Stimulated activated CD8-positive, alpha-beta memory T cell treated with anti-CD3 and anti-CD28 coated beads, Interleukin-12 subunit alpha, Interleukin-12 subunit beta, amount 100 ng/mL, for 24 hours (primary cell): ENCODE data around the gene MPHOSPH8.
"Not testable (repeated sequence)": the region's sequence is repeated elsewhere in the genome, so short reads cannot be mapped to it uniquely, and the experiment has no call there.

Source experiments
- DNase-seq: peaks from one replicate; pipeline ENCODE4 v3.0.0-alpha.2; 2020; ENCODE audit errors: extremely low read depth

MPHOSPH8 gene

DNA sequence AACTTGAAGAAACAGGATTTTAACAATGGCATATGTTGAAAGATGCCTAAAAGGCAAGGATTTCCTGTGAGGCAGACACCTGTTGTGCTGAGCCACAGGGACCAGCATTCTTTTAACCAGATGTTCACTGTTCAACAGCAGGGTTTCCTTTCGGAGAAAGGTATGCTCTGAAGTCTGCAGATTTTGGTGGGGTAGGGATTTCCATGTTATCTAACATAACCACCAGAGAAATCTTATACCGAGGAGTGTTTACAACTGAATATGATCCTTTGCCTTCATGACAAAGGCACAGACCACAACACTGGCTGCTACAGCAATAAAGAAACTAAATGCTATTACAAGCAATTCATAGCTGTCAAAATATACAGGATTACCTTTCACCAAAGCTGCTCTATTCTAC, 48.1 kb downstream of the MPHOSPH8 start:
- no peak for DNase-seq

DNA sequence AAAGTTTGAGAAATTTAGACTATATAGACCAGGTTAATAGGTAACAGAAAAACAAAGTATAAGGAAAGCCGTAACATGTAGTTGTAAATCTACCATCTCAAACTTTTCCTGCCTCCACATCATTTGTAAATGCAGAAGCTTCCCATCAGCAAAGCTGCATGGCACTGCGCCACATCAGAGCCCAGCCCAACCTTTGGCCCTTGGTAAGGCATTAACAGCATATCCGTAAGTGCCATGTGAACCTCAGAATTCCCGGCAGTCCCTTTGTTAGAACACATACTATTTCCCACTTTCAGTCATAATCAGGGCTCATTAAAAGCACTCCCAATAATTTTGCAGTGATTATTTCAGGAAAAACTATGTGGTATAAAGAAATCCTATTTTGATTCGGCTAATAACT, 51.6 kb downstream of the MPHOSPH8 start:
- no peak for DNase-seq

- DNase-seq, result no peak
Observed at GRCh38 chr13:19685437-19685836, 52.0 kb downstream of the MPHOSPH8 start.

GRCh38 chr13:19691447-19691846, 58.0 kb downstream of the MPHOSPH8 start:
- not testable (repeated sequence) for DNase-seq

DNA sequence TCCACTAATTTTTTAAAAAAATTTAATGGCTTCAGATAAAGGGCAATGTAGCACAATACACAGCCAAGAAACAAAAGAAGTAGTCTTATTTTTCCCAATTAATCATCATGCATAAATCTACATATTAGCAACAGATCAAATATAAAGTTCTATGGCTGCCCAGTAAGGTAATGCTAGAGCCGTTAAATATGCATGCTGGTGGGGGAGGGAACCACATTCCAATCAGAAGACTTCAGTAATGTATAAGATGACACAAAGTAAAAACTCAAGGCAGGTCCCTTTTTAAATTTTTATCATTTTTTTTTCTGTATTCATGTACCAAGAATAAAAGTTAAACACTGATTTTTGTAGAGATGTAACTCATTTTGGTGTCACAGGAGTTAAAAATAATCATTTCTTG, 62.0 kb downstream of the MPHOSPH8 start:
- DNase-seq, result no peak

GRCh38 chr13:19695829-19696228, 62.4 kb downstream of the MPHOSPH8 start:
- no peak for DNase-seq

DNA sequence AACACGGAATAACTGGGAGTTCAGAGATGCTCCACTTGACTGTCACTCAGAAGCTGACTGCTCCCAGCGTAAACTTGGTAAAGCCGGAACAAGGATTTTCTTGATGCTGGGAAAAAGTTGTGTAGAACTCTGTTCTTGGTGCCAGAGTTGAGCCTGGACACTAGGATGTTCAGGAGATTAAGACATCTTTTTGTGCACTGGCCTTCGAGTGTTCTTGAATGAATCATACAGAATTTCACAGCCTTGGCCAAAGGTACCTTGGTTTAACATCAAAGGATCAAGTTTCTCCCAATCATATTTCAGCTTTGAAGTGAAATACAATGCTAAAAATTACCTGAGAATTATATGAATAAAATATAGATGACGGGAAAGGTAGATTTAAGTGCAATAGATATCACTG, 67.5 kb downstream of the MPHOSPH8 start:
- not testable (repeated sequence) for DNase-seq

DNA sequence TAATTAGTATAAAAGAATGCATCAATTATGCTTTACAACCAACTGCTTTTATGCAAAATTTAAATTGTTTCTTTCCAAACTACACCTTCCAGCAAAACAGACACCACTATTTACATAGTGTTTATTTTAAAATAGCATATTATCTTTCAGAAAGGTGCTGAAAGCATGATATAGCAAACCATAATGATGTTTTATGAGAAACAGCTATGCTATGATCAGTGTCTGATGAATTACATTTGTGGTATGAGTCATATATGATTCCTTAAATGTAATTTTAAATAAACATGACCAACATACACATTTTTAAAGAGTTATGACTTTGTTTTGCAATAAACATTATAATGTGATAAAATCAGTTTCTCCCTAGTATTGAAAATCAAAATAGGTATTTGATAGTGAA, 68.2 kb downstream of the MPHOSPH8 start:
- DNase-seq, result not testable (repeated sequence)

- DNase-seq, result not testable (repeated sequence)
Observed at GRCh38 chr13:19704256-19704655, 70.8 kb downstream of the MPHOSPH8 start.

DNA sequence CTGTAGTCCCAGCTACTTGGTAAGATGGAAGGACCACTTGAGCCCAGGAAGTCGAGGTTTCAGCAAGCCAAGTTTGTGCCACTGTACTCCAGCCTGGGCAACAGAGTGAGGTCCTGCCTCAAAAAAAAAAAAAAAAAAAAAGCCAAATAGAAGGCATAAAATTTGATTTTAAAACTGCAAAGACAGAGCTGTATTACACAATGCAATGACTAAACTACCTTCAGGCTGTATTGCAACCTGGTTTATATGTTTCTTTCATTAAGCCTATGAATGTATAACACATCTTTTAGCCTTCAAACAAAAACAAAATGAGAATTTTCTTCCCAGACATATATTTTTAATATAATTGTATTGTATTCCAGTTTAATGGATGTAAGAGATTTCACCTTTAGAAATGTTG, 75.6 kb downstream of the MPHOSPH8 start:
- not testable (repeated sequence) for DNase-seq

- DNase-seq, result not testable (repeated sequence)
Observed at GRCh38 chr13:19709782-19710181, 76.3 kb downstream of the MPHOSPH8 start.

GRCh38 chr13:19713186-19713965, 79.9 kb downstream of the MPHOSPH8 start:
- DNase-seq, result no peak

DNA sequence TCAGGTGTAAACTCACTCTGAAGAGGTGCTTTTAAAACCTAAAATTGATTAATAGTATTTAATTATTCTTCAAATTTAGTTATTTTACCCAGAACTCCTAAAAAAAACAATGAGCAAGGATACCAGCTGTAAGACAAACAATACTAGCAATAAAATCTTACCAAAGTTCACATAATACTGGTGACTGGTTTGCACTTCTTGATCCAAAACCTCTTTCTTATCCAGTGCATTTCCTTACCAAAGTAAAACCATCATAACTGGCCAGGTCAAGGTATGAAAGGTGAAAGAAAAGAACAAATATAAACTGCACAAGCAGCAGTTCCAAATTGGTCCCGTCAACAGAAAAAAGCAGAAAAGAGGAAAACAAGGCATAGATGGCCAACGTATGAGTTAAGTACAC, 86.6 kb downstream of the MPHOSPH8 start:
- no peak for DNase-seq
